Heart right ventricle (tissue), 16 donors: ENCODE measurements around the gene NT5DC1. TPM values are rescaled to one million over a fixed set of nuclear protein-coding genes. Genes with fewer than 3 reads are reported as not detected.

Source experiments
- ATAC-seq, 8 donors: fragments of 200-7000 bp; cut with Tn5 transposase; one replicate each; pipeline ENCODE4 v1.9.1; 2020; ENCODE audit warnings: mild to moderate bottlenecking in 8 of 8, moderate library complexity in 8 of 8, moderate number of reproducible peaks in 1 of 8
- DNase-seq, 2 donors: peaks; one replicate each; pipeline ENCODE4 v3.0.0-alpha.2; 2020
- H3K27ac ChIP-seq, 10 donors: fragments of 200-600 bp; sonication (generic) in 2 of 10; one replicate each; pipeline versions ENCODE4 v1.5.0 to v1.8.0; 2020 to 2022; ENCODE audit warnings: mild to moderate bottlenecking in 3 of 10
- H3K27me3 ChIP-seq, 7 donors: fragments of 200-600 bp; one replicate each; pipeline ENCODE4 v1.8.0; 2021 to 2022; ENCODE audit warnings: mild to moderate bottlenecking in 2 of 7
- H3K36me3 ChIP-seq, 9 donors: fragments of 200-600 bp; sonication (generic) in 1 of 9; one replicate each; pipeline versions ENCODE4 v1.5.0 to v1.8.0; 2020 to 2022; ENCODE audit warnings: mild to moderate bottlenecking in 2 of 9
- H3K4me1 ChIP-seq, 9 donors: fragments of 200-600 bp; sonication (generic) in 1 of 9; one replicate each; pipeline versions ENCODE4 v1.5.0 to v1.8.0; 2020 to 2022; ENCODE audit warnings: mild to moderate bottlenecking in 4 of 9
- H3K4me3 ChIP-seq, 10 donors: fragments of 200-600 bp; sonication (generic) in 2 of 10; one replicate each; pipeline versions ENCODE4 v1.5.0 to v1.8.0; 2020 to 2022; ENCODE audit warnings: mild to moderate bottlenecking in 7 of 10, moderate library complexity in 2 of 10
- H3K9me3 ChIP-seq, 11 donors: fragments of 200-600 bp in 10 of 11; sonication (generic) in 2 of 11; one replicate each; pipeline versions ENCODE4 v1.5.0 to v1.8.0; 2013 to 2022; ENCODE audit warnings: mild to moderate bottlenecking in 2 of 11, control low read depth in 1 of 11, moderate library complexity in 1 of 11
- CTCF ChIP-seq, 9 donors: fragments of 200-600 bp; sonication (generic) in 2 of 9; IDR thresholded peaks; one replicate each; pipeline versions ENCODE4 v1.5.0 to v1.8.0; 2021 to 2022; ENCODE audit warnings: antibody characterized with exemption in 9 of 9, mild to moderate bottlenecking in 5 of 9, moderate library complexity in 1 of 9
- whole genome bisulfite sequencing, 2 donors: extraction: QIAGEN DNeasy Blood & Tissue Kit; methylation state at CpG; one replicate each; pipeline ENCODE4 v1.1.7; 2013; ENCODE audit warnings: inconsistent platforms in 1 of 2; 5-methylcytosine and 5-hydroxymethylcytosine counted together
- intact Hi-C, 10 donors: fragments of 100-400 bp; cut with DNase I; formaldehyde crosslinking; loops; one replicate each; pipeline versions ENCODE4 v1.11.1 to v1.14.2; 2022
- polyA plus RNA-seq, 2 donors: library from polyadenylated mRNA; stranded (reverse); fragments of 200-250 nt; gene quantifications; one replicate each; pipeline ENCODE4 v1.2.3, GENCODE V29; 2013
- total RNA-seq, 10 donors: library from RNA; stranded (reverse); fragmentation: NEBNext Ultra II Directional in 3 of 10; extraction: Animal tissue kit (Norgen Biotek cat#: 25700) in 3 of 10; gene quantifications; one replicate each; pipeline versions ENCODE4 v1.2.1 to v1.2.4, GENCODE V29; 2021 to 2023
- donor health status: Arrhythmogenic right ventricular cardiomyopathy.
- donor health status: ischemic (EF 13 %, LVEDD 7.1; RV severe dilation, severe dysfunction).
- donor health status: healthy with polysubstance abuse.
- donor health status: DM: no; HTN: yes; CAD: no.
- donor health status: DM: no; HTN: no; CAD: no.
- donor health status: ischemic (EF 25% LVEDD 6.9; RV normal size, moderate dysfunction).
- donor health status: ischemic (EF 25% LVEDD 5.7; RV mildly dilated, moderate dysfunction).
- donor health status: healthy.
- donor health status: DM: yes; HTN: yes; CAD: no.
- donor health status: Ischemic cardiomyopathy.
- donor health status: ischemic (EF 35%, LVEDD 5.7; RV mildly dilated, moderate dysfunction).
- donor health status: nonischemic (EF 11% LVEDD 7.7; RV severe dilation, severe dysfunction).
- donor health status: DM: yes; HTN: yes; CAD: no.
- donor health status: PGD.
- donor health status: ischemic (EF 29% LVEDD 5.4; RV normal size, mild dysfunction).
- donor health status: nonischemic (EF 23%, LVEDD 6.1; RV moderate dilation, normal function).

The NT5DC1 gene
- total and polyA plus RNA-seq, 12 donors = 5.9 to 69.7 (median 57.3) TPM

- ATAC-seq (no peak), DNase-seq (no peak)
- Histone ChIP-seq H3K9me3 (no peaks in the 10 kb centered on the region), H3K27ac (no peak overlapping the region), H3K4me1 (peaks cover 0 to 12% (median 0%) of the 10 kb centered on the region in 9 donors), H3K27me3 (no peaks in the 10 kb centered on the region), H3K4me3 (no peak overlapping the region), H3K36me3 (peaks cover 0 to 35% (median 0%) of the 10 kb centered on the region in 9 donors)
- TF ChIP-seq CTCF (IDR thresholded peaks at IDR 0.05) = no peak
- 79 to 82% methylated on average over 3 of the region's 3 CpGs for WGBS, 2 donors
- intact Hi-C loops = no loop called here
Observed at GRCh38 chr6:116223355-116223754, 122.7 kb downstream of the NT5DC1 start.

DNA sequence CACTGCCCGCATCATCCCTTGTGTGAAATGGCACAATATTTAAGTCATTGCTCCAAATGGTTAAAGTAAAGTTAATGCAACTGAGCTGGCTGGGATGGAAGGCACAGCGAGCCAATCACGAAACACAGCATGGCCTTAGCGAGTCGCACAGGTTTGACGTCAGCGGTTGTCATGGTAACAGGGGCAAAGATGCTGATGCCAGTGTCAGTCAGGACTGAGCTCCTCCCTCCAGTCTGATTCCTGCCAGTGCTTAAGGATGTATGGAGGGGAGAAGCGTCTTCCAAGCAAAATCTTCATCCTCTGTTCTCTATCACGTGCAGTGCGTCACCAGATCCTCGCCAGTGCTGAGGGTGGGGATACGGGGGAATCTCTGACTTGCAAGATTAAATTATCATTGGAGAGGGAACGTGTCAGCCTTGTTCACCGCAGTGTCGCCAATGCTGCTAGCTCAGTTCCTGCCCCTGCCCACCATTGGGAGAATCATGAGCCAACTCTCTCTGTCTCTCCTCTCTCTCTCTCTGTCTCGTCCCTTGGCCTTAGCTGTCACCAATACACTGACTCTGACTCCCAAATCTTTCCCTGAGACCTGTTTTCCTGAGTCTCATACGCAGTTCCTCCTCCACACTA is 128.7 kb downstream of the NT5DC1 start:
- no peak for TF ChIP-seq CTCF (IDR thresholded peaks at IDR 0.05)
- H3K36me3 ChIP-seq = peaks cover 0 to 6% (median 0%) of the 10 kb centered on the region in 9 donors
- peak overlapping the region in 6 of 10 donors; percentile 26 to 42 (median 34) for H3K4me3 ChIP-seq
- H3K27ac ChIP-seq = no peak overlapping the region
- 48 to 57% methylated on average over 17 of the region's 17 CpGs for WGBS, 2 donors
- peaks cover 0 to 7% (median 0%) of the 10 kb centered on the region in 9 donors for H3K4me1 ChIP-seq
- H3K9me3 ChIP-seq = no peaks in the 10 kb centered on the region
- no peaks in the 10 kb centered on the region for H3K27me3 ChIP-seq
- ATAC-seq (peak; percentile 91 to 97 (median 94)), DNase-seq (peak; percentile 80 to 91)
- intact Hi-C loops = no loop called here

- intact Hi-C loops = no loop called here
Observed at GRCh38 chr6:116234689-116235088, 134.0 kb downstream of the NT5DC1 start.

GRCh38 chr6:116238083-116238482 is 137.4 kb downstream of the NT5DC1 start:
- intact Hi-C loops = no loop called here
- no peak for ATAC-seq
- Histone ChIP-seq H3K36me3 (peaks cover 0 to 48% (median 18%) of the 10 kb centered on the region in 9 donors), H3K9me3 (no peaks in the 10 kb centered on the region), H3K27ac (no peak overlapping the region), H3K4me3 (no peak overlapping the region), H3K27me3 (no peaks in the 10 kb centered on the region), H3K4me1 (no peaks in the 10 kb centered on the region)
- WGBS, 2 donors = 85 to 90% methylated on average over 2 of the region's 2 CpGs
- TF ChIP-seq CTCF (IDR thresholded peaks at IDR 0.05) = no peak
- no peak for DNase-seq

More at GRCh38 chr6:116234689-116235088, 134.0 kb downstream of the NT5DC1 start:
- ATAC-seq (no peak), DNase-seq (no peak)
- no peak for TF ChIP-seq CTCF (IDR thresholded peaks at IDR 0.05)
- Histone ChIP-seq H3K9me3 (no peaks in the 10 kb centered on the region), H3K36me3 (peaks cover 0 to 38% (median 18%) of the 10 kb centered on the region in 9 donors), H3K27me3 (no peaks in the 10 kb centered on the region), H3K4me1 (peaks cover 0 to 7% (median 0%) of the 10 kb centered on the region in 9 donors), H3K27ac (no peak overlapping the region), H3K4me3 (no peak overlapping the region)
- 94 to 95% methylated on average over 3 of the region's 3 CpGs for WGBS, 2 donors
